Panc1 (cell line): Measurements from ENCODE around the gene PCSK5. TPM values are rescaled to one million over a fixed set of nuclear protein-coding genes. Genes with fewer than 3 reads are reported as not detected.

Experiments
- ATAC-seq: fragments of 200-7000 bp; cut with Tn5 transposase; 2 replicates; pipeline ENCODE4 v1.9.1; 2020; ENCODE audit warnings: mild to moderate bottlenecking, moderate library complexity
- BruUV-seq: library from RNA; stranded (reverse); fragments of 400-500 nt; replicated peaks from 2 replicates; lab custom pipeline; 2021; lab: Mats Ljungman, UMichigan
- CTCF ChIA-PET: fragments of 300-600 bp; sonication (Branson Sonifier 250); formaldehyde crosslinking; loops from one replicate; lab custom pipeline; 2022; ENCODE audit warnings: antibody characterized with exemption; lab: Charles Lee
- POLR2A ChIA-PET: fragments of 300-600 bp; sonication (Branson Sonifier 250); formaldehyde crosslinking; loops from one replicate; lab custom pipeline; 2022; ENCODE audit warnings: antibody characterized with exemption; lab: Charles Lee
- DNase-seq: peaks from one replicate; pipeline ENCODE4 v3.0.0-alpha.2; 2010; ENCODE audit warnings: low read depth, low spot score
- H3K27ac ChIP-seq: 2 replicates; pipeline ENCODE4 v1.5.1; 2011; ENCODE audit warnings: mild to moderate bottlenecking, low read length, inconsistent platforms
- H3K27me3 ChIP-seq: fragments of 200-500 bp; sonication (Bioruptor generic); 2 replicates; pipeline ENCODE4 v1.6.0; 2014; ENCODE audit warnings: low read length, inconsistent platforms; ENCODE audit not compliant: control insufficient read depth, insufficient read depth
- H3K36me3 ChIP-seq: fragments of 200-500 bp; sonication (Bioruptor generic); 2 replicates; pipeline ENCODE4 v1.5.1; 2014; ENCODE audit warnings: inconsistent platforms, mild to moderate bottlenecking, low read length, moderate library complexity; ENCODE audit not compliant: control insufficient read depth, insufficient read depth
- H3K4me1 ChIP-seq: 2 replicates; pipeline ENCODE4 v1.5.1; 2011; ENCODE audit warnings: inconsistent platforms, mild to moderate bottlenecking, low read length, moderate library complexity; ENCODE audit not compliant: control insufficient read depth, insufficient read depth
- H3K4me3 ChIP-seq, 2 experiments: 2 replicates each; pipeline ENCODE4 v1.5.1; 2011 to 2012; ENCODE audit warnings: low read depth in 2 of 2, low read length in 2 of 2, mild to moderate bottlenecking in 2 of 2, inconsistent platforms in 1 of 2, moderate library complexity in 1 of 2
- H3K9me3 ChIP-seq: fragments of 200-500 bp; sonication (Bioruptor generic); 2 replicates; pipeline ENCODE4 v1.5.1; 2014; ENCODE audit warnings: low read depth, mild to moderate bottlenecking, inconsistent platforms, low read length, moderate library complexity; ENCODE audit not compliant: control insufficient read depth, insufficient read depth
- CTCF ChIP-seq: fragments of 450-650 bp; IDR thresholded peaks from 2 replicates; pipeline ENCODE4 v1.5.1; 2017; ENCODE audit warnings: mild to moderate bottlenecking
- POLR2AphosphoS5 ChIP-seq: IDR thresholded peaks from 2 replicates; pipeline ENCODE4 v1.6.1; 2012; ENCODE audit warnings: mild to moderate bottlenecking, low read depth, low read length, moderate library complexity
- SIN3A ChIP-seq: IDR thresholded peaks from 2 replicates; pipeline ENCODE4 v1.6.1; 2012; ENCODE audit warnings: low read depth, mild to moderate bottlenecking, low read length, moderate library complexity, borderline replicate concordance; ENCODE audit not compliant: insufficient read depth
- TCF7L2 ChIP-seq: IDR thresholded peaks from 2 replicates; pipeline ENCODE4 v1.6.1; 2011; ENCODE audit warnings: mild to moderate bottlenecking, low read depth, low read length, inconsistent platforms
- in situ Hi-C: cut with HindIII; loops from 2 replicates; pipeline ENCODE4 v1.10.0; 2016; ENCODE audit warnings: low sequenced_read_pairs, low pct_unique_long_range_greater_than_20kb
- intact Hi-C: fragments of 100-400 bp; cut with micrococcal nuclease; formaldehyde crosslinking; loops from one replicate; pipeline ENCODE4 v1.10.0; 2022; ENCODE audit not compliant: unreplicated experiment
- total RNA-seq: library from RNA; stranded (reverse); gene quantifications from one replicate; pipeline ENCODE4 v1.2.1, GENCODE V29; 2021; ENCODE audit not compliant: unreplicated experiment
- TF ChIP-seq, protein P1 (sequence below), 2 experiments: IDR thresholded peaks; 2 replicates each; pipeline ENCODE4 v1.6.1; 2011 to 2012; ENCODE audit warnings: low read depth in 2 of 2, control low read depth in 1 of 2, low read length in 1 of 2, mild to moderate bottlenecking in 1 of 2, moderate library complexity in 1 of 2; ENCODE audit not compliant: insufficient read depth in 1 of 2

PCSK5 gene
- total RNA-seq, 1 experiment from 2014 or later: 0.21 TPM

- ATAC-seq (no peak), DNase-seq (no peak)
- Histone ChIP-seq H3K27ac (no peak overlapping the region), H3K4me1 (no peaks in the 10 kb centered on the region), H3K4me3 (no peak overlapping the region), H3K9me3 (no peaks in the 10 kb centered on the region), H3K27me3 (no peaks in the 10 kb centered on the region), H3K36me3 (no peaks in the 10 kb centered on the region)
- POLR2A ChIA-PET: interaction anchor here (0.5 kb wide), 1 partner anchor 341 kb away, joined by 8 read pairs; no protein-coding TSS in a partner anchor
- in situ Hi-C loops: no loop called here
- CTCF ChIA-PET: no interaction called here
- intact Hi-C loops: no loop called here
- BruUV-seq: no TSS peak
- TF ChIP-seq SIN3A: no peak
- no peak for TF ChIP-seq TCF7L2
Measured at GRCh38 chr9:76221423-76221822, 330.9 kb downstream of the PCSK5 start.

DNA sequence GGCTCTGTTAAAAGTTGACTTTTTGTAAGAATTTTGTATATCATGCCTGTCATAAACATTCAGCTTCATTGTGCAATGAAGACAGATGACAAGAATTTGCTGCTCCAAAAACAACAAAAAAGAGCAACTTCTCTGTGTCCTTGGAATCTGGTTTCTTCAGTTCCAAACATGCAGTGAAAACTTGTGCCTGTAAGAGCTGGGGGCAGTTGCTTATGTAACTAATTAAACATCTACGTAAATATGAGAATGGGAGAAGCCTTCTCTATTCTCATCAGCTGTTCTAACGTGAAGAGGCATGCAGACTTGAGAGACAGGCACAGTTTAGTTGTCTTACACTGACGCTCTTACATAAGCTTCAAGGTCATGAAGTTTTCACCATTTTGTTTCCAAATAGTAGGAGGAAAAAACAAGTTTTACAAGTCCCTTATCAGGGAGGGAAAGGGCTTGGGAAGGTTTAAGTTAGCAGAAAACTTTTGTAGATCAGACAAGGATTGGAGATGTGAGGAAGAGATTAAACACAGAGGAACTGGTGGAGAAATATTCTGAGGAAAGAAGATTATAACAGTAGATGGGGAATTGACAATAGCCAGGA, 333.4 kb downstream of the PCSK5 start:
- no TSS peak for BruUV-seq
- ATAC-seq (no peak), DNase-seq (no peak)
- H3K4me3 ChIP-seq: no peak overlapping the region
- POLR2A ChIA-PET: no interaction called here
- H3K36me3 ChIP-seq: no peaks in the 10 kb centered on the region
- H3K27ac ChIP-seq: no peak overlapping the region
- CTCF ChIA-PET: interaction anchor here (0.7 kb wide), 1 partner anchor 78 kb away, joined by 5 read pairs; no protein-coding TSS in a partner anchor
- in situ Hi-C loops: no loop called here
- H3K9me3 ChIP-seq: no peaks in the 10 kb centered on the region
- H3K27me3 ChIP-seq: no peaks in the 10 kb centered on the region
- H3K4me1 ChIP-seq: no peaks in the 10 kb centered on the region
- intact Hi-C loops: no loop called here
- TF ChIP-seq SIN3A: no peak
- TF ChIP-seq CTCF: no peak
- TF ChIP-seq, protein P1, sequence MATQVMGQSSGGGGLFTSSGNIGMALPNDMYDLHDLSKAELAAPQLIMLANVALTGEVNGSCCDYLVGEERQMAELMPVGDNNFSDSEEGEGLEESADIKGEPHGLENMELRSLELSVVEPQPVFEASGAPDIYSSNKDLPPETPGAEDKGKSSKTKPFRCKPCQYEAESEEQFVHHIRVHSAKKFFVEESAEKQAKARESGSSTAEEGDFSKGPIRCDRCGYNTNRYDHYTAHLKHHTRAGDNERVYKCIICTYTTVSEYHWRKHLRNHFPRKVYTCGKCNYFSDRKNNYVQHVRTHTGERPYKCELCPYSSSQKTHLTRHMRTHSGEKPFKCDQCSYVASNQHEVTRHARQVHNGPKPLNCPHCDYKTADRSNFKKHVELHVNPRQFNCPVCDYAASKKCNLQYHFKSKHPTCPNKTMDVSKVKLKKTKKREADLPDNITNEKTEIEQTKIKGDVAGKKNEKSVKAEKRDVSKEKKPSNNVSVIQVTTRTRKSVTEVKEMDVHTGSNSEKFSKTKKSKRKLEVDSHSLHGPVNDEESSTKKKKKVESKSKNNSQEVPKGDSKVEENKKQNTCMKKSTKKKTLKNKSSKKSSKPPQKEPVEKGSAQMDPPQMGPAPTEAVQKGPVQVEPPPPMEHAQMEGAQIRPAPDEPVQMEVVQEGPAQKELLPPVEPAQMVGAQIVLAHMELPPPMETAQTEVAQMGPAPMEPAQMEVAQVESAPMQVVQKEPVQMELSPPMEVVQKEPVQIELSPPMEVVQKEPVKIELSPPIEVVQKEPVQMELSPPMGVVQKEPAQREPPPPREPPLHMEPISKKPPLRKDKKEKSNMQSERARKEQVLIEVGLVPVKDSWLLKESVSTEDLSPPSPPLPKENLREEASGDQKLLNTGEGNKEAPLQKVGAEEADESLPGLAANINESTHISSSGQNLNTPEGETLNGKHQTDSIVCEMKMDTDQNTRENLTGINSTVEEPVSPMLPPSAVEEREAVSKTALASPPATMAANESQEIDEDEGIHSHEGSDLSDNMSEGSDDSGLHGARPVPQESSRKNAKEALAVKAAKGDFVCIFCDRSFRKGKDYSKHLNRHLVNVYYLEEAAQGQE (IDR thresholded peaks at IDR 0.05; ENCODE audit: insufficient read depth in 1 of 2, low read depth in 2 of 2, low read length in 1 of 2): no peak
- TF ChIP-seq TCF7L2: no peak
- no peak for TF ChIP-seq POLR2AphosphoS5

- intact Hi-C loops (no loop called here), in situ Hi-C loops (no loop called here)
- Histone ChIP-seq H3K4me3 (no peak overlapping the region), H3K27ac (no peak overlapping the region), H3K27me3 (no peaks in the 10 kb centered on the region), H3K4me1 (no peaks in the 10 kb centered on the region), H3K36me3 (no peaks in the 10 kb centered on the region), H3K9me3 (no peaks in the 10 kb centered on the region)
- ChIA-PET POLR2A (no interaction called here), CTCF (no interaction called here)
- ATAC-seq (no peak), DNase-seq (no peak)
- BruUV-seq: no TSS peak
- TF ChIP-seq TCF7L2 (no peak), SIN3A (no peak), CTCF (no peak), POLR2AphosphoS5 (no peak)
- TF ChIP-seq, protein P1 (IDR thresholded peaks at IDR 0.05; ENCODE audit: insufficient read depth in 1 of 2, low read depth in 2 of 2, low read length in 1 of 2): no peak
Measured at GRCh38 chr9:76227156-76227555, 336.7 kb downstream of the PCSK5 start.
